Mesenchymal stem cell (in vitro differentiated cells and primary cell): ENCODE results near the gene KLF13.

Experiments
- DNase-seq: peaks from one replicate; pipeline ENCODE4 v3.0.0-alpha.2; 2013
- H2AFZ ChIP-seq: one replicate; pipeline ENCODE4 v1.6.1; 2013; ENCODE audit warnings: low read depth, mild to moderate bottlenecking, control low read depth, inconsistent platforms, low read length, moderate library complexity
- H2AK5ac ChIP-seq: 2 replicates; pipeline ENCODE4 v1.6.1; 2013; ENCODE audit warnings: low read length, moderate library complexity, mild to moderate bottlenecking, inconsistent platforms; ENCODE audit not compliant: severe bottlenecking
- H2BK120ac ChIP-seq: one replicate; pipeline ENCODE4 v1.6.1; 2013; ENCODE audit warnings: low read depth, mild to moderate bottlenecking, inconsistent platforms, low read length, moderate library complexity
- H2BK12ac ChIP-seq, 2 experiments: one replicate each; pipeline ENCODE4 v1.6.1; 2013; ENCODE audit warnings: inconsistent platforms in 2 of 2, low read length in 2 of 2, mild to moderate bottlenecking in 2 of 2, moderate library complexity in 2 of 2, control low read depth in 1 of 2
- H2BK15ac ChIP-seq: one replicate; pipeline ENCODE4 v1.6.1; 2013; ENCODE audit warnings: mild to moderate bottlenecking, low read depth, inconsistent platforms; ENCODE audit not compliant: poor library complexity, severe bottlenecking
- H2BK5ac ChIP-seq: 2 replicates; pipeline ENCODE4 v1.6.1; 2013; ENCODE audit warnings: low read depth, mild to moderate bottlenecking, low read length, control low read depth, inconsistent platforms; ENCODE audit not compliant: poor library complexity, severe bottlenecking
- H3K14ac ChIP-seq, 2 experiments: one replicate each; pipeline ENCODE4 v1.6.1; 2013; ENCODE audit warnings: inconsistent platforms in 2 of 2, low read length in 2 of 2, control low read depth in 1 of 2, mild to moderate bottlenecking in 1 of 2, moderate library complexity in 1 of 2
- H3K18ac ChIP-seq, 2 experiments: one replicate each; pipeline ENCODE4 v1.6.1; 2013; ENCODE audit warnings: inconsistent platforms in 2 of 2, low read length in 2 of 2, control low read depth in 1 of 2, low read depth in 1 of 2, mild to moderate bottlenecking in 1 of 2
- H3K23ac ChIP-seq, 2 experiments: one replicate each; pipeline ENCODE4 v1.6.1; 2013; ENCODE audit warnings: inconsistent platforms in 2 of 2, low read length in 2 of 2, mild to moderate bottlenecking in 2 of 2, moderate library complexity in 2 of 2, control low read depth in 1 of 2
- H3K27ac ChIP-seq: 2 replicates; pipeline ENCODE4 v1.5.1; 2013; ENCODE audit warnings: mild to moderate bottlenecking, moderate library complexity, low read length, control low read depth, inconsistent platforms; ENCODE audit not compliant: poor library complexity, severe bottlenecking
- H3K27me3 ChIP-seq, 2 experiments: 2 replicates each; pipeline versions ENCODE4 v1.6.1 to v1.7.0; 2013; ENCODE audit warnings: low read length in 2 of 2, mild to moderate bottlenecking in 2 of 2, moderate library complexity in 2 of 2, control low read depth in 1 of 2, inconsistent platforms in 1 of 2; ENCODE audit not compliant: control insufficient read depth in 1 of 2, insufficient read depth in 1 of 2
- H3K36me3 ChIP-seq, 2 experiments: 2 replicates each; pipeline versions ENCODE4 v1.6.1 to v1.7.0; 2013; ENCODE audit warnings: low read length in 2 of 2, control low read depth in 1 of 2, inconsistent platforms in 1 of 2, low read depth in 1 of 2, mild to moderate bottlenecking in 1 of 2; ENCODE audit not compliant: insufficient read depth in 2 of 2, control insufficient read depth in 1 of 2
- H3K4ac ChIP-seq, 2 experiments: one replicate each; pipeline ENCODE4 v1.6.1; 2013; ENCODE audit warnings: inconsistent platforms in 2 of 2, low read length in 2 of 2, mild to moderate bottlenecking in 2 of 2, moderate library complexity in 2 of 2, control low read depth in 1 of 2, low read depth in 1 of 2
- H3K4me1 ChIP-seq: 2 replicates; pipeline ENCODE4 v1.6.1; 2013; ENCODE audit warnings: low read depth, low read length, control low read depth; ENCODE audit not compliant: control insufficient read depth, insufficient read depth
- H3K4me2 ChIP-seq: 2 replicates; pipeline ENCODE4 v1.6.1; 2013; ENCODE audit warnings: low read length, mild to moderate bottlenecking, inconsistent platforms; ENCODE audit not compliant: poor library complexity, severe bottlenecking
- H3K4me3 ChIP-seq, 2 experiments: 2 replicates each; pipeline versions ENCODE4 v1.5.1 to v1.7.0; 2013; ENCODE audit warnings: low read length in 2 of 2, mild to moderate bottlenecking in 2 of 2, control low read depth in 1 of 2, low read depth in 1 of 2; ENCODE audit not compliant: insufficient read depth in 1 of 2
- H3K79me1 ChIP-seq: replicated peaks from 2 replicates; pipeline ENCODE4 v1.6.1; 2013; ENCODE audit warnings: mild to moderate bottlenecking, control low read depth, low read length, inconsistent platforms; ENCODE audit not compliant: poor library complexity, severe bottlenecking
- H3K9ac ChIP-seq: 2 replicates; pipeline ENCODE4 v1.7.0; 2013; ENCODE audit warnings: mild to moderate bottlenecking, low read length, moderate library complexity
- H3K9me3 ChIP-seq: 2 replicates; pipeline ENCODE4 v1.7.0; 2013; ENCODE audit warnings: mild to moderate bottlenecking, low read length; ENCODE audit not compliant: control insufficient read depth
- H4K8ac ChIP-seq: one replicate; pipeline ENCODE4 v1.6.1; 2013; ENCODE audit warnings: inconsistent platforms, mild to moderate bottlenecking, low read length, moderate library complexity
- H4K91ac ChIP-seq: one replicate; pipeline ENCODE4 v1.6.1; 2013; ENCODE audit warnings: mild to moderate bottlenecking, low read length, inconsistent platforms
- WGBS: methylation state at CpG from one replicate; pipeline ENCODE4 v1.1.7; 2013; ENCODE audit warnings: mixed read lengths; 5-methylcytosine and 5-hydroxymethylcytosine counted together

KLF13 gene

GRCh38 chr15:31297575-31298456 is 28.8 kb upstream of the KLF13 start:
- Histone ChIP-seq H3K4ac (no peak overlapping the region), H3K36me3 (no peaks in the 10 kb centered on the region), H3K79me1 (no peaks in the 10 kb centered on the region), H3K18ac (no peak overlapping the region), H3K27me3 (peaks cover 26 to 45% of the 10 kb centered on the region in 2 experiments), H3K14ac (no peak overlapping the region), H3K9me3 (no peaks in the 10 kb centered on the region), H3K27ac (no peak overlapping the region), H3K4me2 (no peak overlapping the region), H2BK12ac (no peak overlapping the region), H3K4me1 (peaks cover 4% of the 10 kb centered on the region), H4K91ac (no peak overlapping the region), H2BK5ac (no peak overlapping the region), H2BK120ac (no peak overlapping the region), H3K9ac (no peak overlapping the region), H2AK5ac (no peak overlapping the region), H4K8ac (no peak overlapping the region), H2AFZ (no peak overlapping the region), H2BK15ac (no peak overlapping the region), H3K23ac (no peak overlapping the region), H3K4me3 (no peak overlapping the region)
- WGBS, result 81% methylated on average over 14 of the region's 14 CpGs
- DNase-seq, result no peak

GRCh38 chr15:31298707-31299172 is 27.9 kb upstream of the KLF13 start:
- WGBS, result 89% methylated on average over 11 of the region's 11 CpGs

GRCh38 chr15:31300208-31300661 is 26.4 kb upstream of the KLF13 start:
- Histone ChIP-seq H2BK120ac (no peak overlapping the region), H3K27me3 (peaks cover 22 to 42% of the 10 kb centered on the region in 2 experiments), H2AK5ac (no peak overlapping the region), H3K4me2 (no peak overlapping the region), H3K4ac (no peak overlapping the region), H3K18ac (no peak overlapping the region), H3K27ac (no peak overlapping the region), H4K8ac (no peak overlapping the region), H2BK15ac (no peak overlapping the region), H3K14ac (no peak overlapping the region), H3K9me3 (no peaks in the 10 kb centered on the region), H3K79me1 (no peaks in the 10 kb centered on the region), H3K23ac (no peak overlapping the region), H2AFZ (no peak overlapping the region), H2BK5ac (no peak overlapping the region), H3K4me1 (peaks cover 4% of the 10 kb centered on the region), H4K91ac (no peak overlapping the region), H2BK12ac (no peak overlapping the region), H3K36me3 (no peaks in the 10 kb centered on the region), H3K4me3 (no peak overlapping the region), H3K9ac (no peak overlapping the region)
- WGBS, result 91% methylated on average over 10 of the region's 10 CpGs
- no peak for DNase-seq

More at GRCh38 chr15:31298707-31299172, 27.9 kb upstream of the KLF13 start:
- Histone ChIP-seq H3K23ac (no peak overlapping the region), H2AK5ac (no peak overlapping the region), H4K8ac (no peak overlapping the region), H2BK12ac (no peak overlapping the region), H2BK15ac (no peak overlapping the region), H3K4ac (no peak overlapping the region), H3K14ac (no peak overlapping the region), H3K36me3 (no peaks in the 10 kb centered on the region), H3K4me1 (peaks cover 4% of the 10 kb centered on the region), H3K9ac (no peak overlapping the region), H3K27ac (no peak overlapping the region), H3K4me2 (no peak overlapping the region), H3K18ac (no peak overlapping the region), H4K91ac (no peak overlapping the region), H2AFZ (no peak overlapping the region), H3K79me1 (no peaks in the 10 kb centered on the region), H3K4me3 (no peak overlapping the region), H3K9me3 (no peaks in the 10 kb centered on the region), H2BK120ac (no peak overlapping the region), H2BK5ac (no peak overlapping the region), H3K27me3 (peaks cover 22 to 47% of the 10 kb centered on the region in 2 experiments)
- no peak for DNase-seq

GRCh38 chr15:31300981-31301672 is 25.5 kb upstream of the KLF13 start:
- H3K27me3 ChIP-seq, result peaks cover 23 to 47% of the 10 kb centered on the region in 2 experiments
- H2BK5ac ChIP-seq, result no peak overlapping the region
- H2AFZ ChIP-seq, result peak overlapping the region; percentile 46
- no peaks in the 10 kb centered on the region for H3K79me1 ChIP-seq
- no peak for DNase-seq
- no peak overlapping the region for H2BK120ac ChIP-seq
- no peak overlapping the region for H4K91ac ChIP-seq
- H3K23ac ChIP-seq, result no peak overlapping the region
- peaks cover 4% of the 10 kb centered on the region for H3K4me1 ChIP-seq
- H3K4ac ChIP-seq, result no peak overlapping the region
- H3K14ac ChIP-seq, result peak overlapping the region in 1 of 2 experiments; percentile 26
- H3K4me3 ChIP-seq, result no peak overlapping the region
- H3K27ac ChIP-seq, result no peak overlapping the region
- no peak overlapping the region for H3K18ac ChIP-seq
- H3K36me3 ChIP-seq, result no peaks in the 10 kb centered on the region
- H3K9ac ChIP-seq, result no peak overlapping the region
- no peak overlapping the region for H4K8ac ChIP-seq
- H3K9me3 ChIP-seq, result no peaks in the 10 kb centered on the region
- H2BK15ac ChIP-seq, result no peak overlapping the region
- H2AK5ac ChIP-seq, result no peak overlapping the region
- no peak overlapping the region for H3K4me2 ChIP-seq
- 68% methylated on average over 16 of the region's 16 CpGs for WGBS
- H2BK12ac ChIP-seq, result no peak overlapping the region
